HG03457 (cell line): ENCODE data around the gene MS4A2.
"Not testable (repeated sequence)": the region's sequence is repeated elsewhere in the genome, so short reads cannot be mapped to it uniquely, and the experiment has no call there.

Source experiments
- ATAC-seq: cut with Tn5 transposase; IDR thresholded peaks from one replicate; pipeline ENCODE4 v1.9.1; 2021; ENCODE audit warnings: moderate number of reproducible peaks; ENCODE audit not compliant: unreplicated experiment

MS4A2 gene

DNA sequence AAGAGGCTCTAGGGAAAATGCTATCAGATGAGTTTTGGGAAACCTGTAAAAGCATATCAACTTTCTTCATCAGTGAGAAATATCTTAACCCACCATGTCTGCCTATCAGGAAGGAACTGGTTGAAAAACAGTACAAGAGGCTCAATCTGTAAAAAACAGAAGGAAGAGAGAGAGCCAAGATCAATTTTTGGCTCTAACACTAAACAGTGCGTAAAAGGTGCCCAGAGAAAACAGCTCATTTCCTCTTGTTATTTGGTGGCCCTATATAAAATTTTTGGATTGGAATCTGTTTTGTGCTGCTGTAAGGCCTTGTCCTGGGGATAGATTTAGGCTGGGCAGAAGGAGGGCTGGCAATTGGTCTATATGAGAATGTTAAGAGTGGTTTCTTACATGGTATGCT, 12.1 kb downstream of the MS4A2 start:
- no peak for ATAC-seq

DNA sequence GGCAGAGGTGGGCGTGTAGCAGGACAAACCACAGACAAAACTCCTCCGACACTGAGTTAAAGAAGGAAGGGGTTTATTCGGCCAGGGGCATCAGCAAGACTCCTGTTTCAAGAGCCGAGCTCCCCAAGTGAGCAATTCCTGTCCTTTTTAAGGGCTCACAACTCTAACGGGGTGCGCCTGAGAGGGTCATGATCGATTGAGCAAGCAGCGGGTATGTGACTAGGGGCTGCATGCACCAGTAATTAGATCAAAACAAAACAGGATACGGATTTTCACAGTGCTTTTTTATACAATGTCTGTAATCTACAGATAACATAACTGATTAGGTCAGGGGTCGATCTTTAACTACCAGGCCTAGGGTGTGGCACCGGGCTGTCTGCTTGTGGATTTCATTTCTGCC, 12.9 kb downstream of the MS4A2 start:
- ATAC-seq = not testable (repeated sequence)

DNA sequence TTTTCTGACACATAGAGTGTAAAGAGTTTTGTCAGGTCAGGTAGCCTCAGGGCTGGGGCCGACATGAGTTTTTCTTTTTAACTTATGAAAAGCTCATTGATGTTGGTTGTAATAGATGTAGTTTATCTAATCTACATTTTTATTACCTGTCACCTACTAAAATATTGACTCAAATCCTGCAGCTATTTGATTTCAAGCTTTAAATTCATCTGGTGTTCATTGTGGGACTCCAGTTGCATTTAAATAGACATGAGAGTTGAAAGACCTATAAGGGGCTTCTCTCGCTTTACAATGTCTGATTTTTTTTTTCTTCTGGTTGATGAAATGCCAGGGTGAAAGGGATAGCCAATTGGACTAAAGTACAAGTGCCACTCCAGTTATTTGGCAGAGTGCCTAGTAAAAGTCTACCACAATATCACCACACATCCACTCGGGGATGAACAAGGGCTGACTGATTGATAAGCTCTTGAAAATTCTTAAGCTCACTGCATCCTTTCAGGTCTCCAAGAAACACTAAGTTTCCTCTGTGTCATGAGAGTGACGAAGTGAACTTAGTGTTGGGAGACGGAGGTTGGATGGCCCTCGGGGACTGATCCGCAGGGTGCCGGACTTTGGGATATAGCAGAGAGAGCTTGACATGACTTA, 16.1 kb downstream of the MS4A2 start:
- ATAC-seq = not testable (repeated sequence)

DNA sequence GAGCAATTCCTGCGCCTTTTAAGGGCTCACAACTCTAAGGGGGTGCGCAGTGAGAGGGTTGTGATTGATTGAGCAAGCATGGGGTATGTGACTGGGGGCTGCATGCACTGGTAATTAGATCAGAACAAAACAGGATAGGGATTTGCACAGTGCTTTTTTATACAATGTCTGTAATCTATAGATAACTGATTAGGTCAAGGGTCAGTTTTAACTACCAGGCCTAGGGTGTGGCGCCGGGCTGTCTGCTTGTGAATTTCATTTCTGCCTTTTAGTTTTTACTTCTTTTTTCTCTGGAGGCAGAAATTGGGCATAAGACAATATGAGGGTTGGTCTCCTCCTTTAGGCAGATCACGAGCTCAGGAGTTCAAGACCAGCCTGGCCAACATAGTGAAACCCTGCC, 20.2 kb downstream of the MS4A2 start:
- not testable (repeated sequence) for ATAC-seq

DNA sequence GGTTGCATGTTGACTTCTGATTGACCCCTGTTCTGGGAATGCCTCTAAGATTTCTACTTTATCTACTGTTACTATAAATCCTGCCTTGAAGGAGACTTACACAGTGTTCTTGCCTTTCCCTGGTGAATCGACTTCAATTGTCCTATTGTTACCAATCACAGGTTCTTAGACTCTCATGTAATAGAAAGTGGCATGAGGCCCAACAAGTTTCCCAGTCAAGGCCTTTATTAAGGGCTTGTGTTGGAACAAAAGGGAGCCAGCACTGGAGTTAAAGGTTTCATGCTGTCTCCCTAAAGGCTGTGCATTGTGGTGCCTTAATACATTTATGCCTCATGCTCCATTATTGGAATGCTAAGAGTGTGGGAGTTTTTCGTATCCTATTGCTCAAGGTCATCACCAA, 23.3 kb downstream of the MS4A2 start:
- ATAC-seq = no peak

DNA sequence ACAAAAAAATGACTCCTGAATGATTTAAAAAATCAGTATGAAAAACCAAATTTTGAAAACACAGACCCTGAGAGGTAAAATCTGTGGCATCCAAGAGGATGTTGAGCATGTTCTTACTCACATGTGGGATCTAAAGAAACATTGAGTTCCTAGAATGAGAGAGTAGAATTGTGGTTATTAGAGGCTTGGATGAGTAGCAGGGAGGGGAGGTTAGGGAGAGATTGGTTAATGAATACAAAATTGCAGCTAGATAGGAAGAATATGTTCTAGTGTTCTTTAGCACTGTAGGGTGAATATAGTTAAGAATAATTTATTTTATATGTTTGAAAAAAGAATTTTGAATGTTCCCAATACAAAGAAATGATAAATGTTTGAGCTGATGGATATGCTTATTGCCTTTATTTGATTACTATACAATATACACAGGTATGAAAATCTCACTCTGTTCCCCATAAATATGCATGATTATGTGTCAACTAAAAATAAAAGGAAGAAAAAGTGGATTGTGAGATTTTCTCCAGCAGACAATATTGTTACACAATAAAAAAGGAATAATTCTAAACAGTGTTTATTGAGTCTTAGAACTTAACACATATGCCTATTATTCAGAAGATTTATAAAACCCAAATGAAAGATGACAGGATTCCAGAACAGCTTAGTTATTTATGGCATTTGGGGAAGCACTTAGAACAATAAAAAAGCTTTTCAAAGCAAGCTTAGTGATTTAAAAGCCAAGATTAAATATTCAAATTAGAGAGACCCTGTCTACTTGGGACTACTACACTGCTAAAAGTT, 28.7 kb downstream of the MS4A2 start:
- no peak for ATAC-seq

DNA sequence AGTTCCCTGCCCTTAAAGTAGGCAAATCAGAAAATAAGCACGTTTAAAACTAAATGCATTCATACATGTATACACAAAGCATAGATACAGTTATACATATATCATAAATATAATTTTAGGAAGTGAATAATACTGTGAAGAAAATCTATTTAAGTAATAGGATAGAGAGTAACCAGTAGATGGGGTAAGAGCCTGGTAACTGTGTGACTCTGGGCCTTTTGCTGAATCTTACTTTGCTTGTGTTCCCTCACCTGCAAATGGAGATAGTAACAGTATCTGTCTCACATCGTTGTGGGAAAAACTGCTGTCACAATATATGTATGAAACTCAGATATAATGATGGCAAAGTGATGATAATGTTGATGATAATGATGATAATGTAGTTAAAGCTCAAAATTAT, 29.9 kb downstream of the MS4A2 start:
- ATAC-seq = no peak

DNA sequence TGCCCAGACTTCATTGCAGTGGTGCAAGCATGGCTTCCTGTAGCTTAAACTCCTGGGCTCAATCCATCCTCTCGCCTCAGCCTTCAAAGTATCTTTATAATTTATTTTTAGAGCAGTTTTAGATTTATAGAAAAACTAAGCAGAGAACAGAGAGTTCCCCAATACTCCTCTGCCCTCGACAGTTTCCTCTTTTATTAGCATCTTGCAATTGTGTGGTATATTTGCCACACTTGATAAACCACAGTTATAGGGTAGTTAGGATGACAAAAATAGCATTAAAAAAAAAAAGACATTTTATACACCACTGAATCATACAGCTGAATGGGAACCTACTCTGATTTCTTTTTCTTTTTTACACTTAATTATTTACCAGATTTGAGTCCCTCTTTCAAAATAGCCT, 31.2 kb downstream of the MS4A2 start:
- ATAC-seq = no peak

DNA sequence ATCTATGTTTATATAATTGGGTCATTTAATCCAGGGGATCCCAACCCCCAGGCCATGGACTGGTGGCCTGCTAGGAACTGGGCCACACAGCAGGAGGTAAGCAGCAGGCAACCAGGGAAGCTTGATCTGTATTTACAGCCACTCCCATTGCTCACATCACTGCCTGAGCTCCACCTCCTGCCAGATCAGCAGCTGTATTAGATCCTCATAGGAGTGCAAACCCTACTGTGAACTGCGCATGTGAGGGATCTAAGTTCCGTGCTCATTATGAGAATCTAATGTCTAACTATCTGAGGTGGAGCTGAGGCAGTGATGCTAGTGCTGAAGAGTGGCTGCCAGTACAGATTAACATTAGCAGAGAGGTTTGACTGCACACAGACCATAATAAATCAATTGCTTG, 32.8 kb downstream of the MS4A2 start:
- no peak for ATAC-seq

DNA sequence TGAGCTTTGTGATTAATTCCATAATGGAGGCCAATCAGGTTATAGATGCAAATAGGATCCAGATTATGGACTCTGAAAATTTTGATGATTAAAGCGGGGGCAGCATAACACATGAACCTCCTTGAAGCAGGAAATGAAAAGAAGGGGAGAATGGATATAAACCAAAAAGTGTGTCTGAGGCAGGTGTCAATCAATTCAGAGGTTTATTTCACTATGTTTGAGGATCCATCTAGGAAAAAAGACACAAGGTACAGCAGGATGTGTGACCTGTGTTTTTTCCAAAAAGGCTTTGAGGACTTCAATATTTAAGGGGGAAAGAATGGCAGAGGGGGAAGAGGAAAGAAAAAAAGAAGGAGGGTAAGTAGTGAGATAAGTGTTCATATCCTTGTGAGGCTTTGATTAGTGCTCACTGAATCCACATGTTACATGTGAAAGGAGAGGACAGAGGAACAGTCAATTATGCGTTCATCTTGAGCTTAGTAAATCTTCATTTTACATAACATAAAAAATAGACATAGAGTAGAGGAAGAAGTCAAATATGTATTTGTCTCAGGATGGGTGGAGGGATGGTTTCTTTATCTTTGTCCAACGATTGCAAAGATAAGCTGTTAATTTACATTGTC, 34.1 kb downstream of the MS4A2 start:
- ATAC-seq = no peak

DNA sequence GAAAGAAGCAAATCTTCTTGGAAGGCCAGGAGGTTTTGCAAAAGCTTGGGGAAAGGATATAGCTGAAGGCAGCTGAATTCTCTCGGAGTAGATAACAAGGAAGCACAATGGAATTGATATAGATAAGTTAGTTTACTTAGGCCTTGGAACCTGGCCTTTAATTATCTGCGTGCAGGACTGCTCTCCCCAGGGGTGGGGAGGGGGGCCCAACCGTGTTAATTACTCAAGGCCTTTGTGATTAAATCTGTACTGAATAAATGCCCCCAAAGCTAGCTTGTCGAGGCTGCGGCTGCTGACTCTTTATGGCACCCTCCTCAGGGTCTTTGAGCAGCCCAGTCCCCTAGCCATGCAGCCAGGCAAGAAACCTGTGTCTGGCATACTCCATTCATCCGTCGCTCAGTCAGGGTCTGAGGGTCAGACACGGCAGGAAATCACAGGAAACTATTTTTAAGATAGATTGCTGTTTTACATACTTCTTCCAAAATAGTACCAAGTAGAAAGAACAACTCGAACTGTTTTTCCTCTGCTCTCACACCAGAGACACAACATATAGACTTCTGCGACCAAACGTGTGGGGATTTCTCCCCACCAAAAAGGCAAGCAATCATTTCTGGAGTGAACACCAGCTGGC, 36.5 kb downstream of the MS4A2 start:
- no peak for ATAC-seq

DNA sequence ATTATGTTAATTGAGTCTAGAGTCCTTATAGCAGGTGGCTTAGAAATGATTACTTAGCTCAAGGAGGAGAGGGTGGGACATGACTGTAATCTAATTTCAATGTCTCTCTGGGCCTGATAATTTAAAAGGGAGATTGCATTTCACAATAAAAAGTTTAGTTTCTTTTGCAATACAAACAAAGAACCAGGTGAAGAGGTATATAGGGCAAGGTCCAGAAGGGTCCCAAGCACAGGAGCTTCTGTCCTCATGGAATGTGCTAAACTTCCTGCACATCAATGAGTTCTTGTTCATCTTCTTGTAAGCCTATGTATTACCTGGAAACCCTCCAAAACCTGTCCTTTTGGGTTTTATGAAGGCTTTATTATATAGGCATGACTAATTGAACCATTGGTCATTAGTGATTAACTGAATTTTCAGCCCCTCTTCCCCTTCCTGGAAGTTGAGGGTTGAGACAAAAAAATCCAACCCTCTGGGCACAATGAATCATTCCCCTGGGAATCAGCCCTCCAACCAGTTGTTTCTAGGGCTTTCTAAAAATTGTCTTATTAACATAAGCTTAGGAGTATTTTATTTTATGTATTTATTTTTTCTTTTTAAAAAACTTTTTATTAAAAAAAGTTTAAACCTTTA, 37.6 kb downstream of the MS4A2 start:
- no peak for ATAC-seq

DNA sequence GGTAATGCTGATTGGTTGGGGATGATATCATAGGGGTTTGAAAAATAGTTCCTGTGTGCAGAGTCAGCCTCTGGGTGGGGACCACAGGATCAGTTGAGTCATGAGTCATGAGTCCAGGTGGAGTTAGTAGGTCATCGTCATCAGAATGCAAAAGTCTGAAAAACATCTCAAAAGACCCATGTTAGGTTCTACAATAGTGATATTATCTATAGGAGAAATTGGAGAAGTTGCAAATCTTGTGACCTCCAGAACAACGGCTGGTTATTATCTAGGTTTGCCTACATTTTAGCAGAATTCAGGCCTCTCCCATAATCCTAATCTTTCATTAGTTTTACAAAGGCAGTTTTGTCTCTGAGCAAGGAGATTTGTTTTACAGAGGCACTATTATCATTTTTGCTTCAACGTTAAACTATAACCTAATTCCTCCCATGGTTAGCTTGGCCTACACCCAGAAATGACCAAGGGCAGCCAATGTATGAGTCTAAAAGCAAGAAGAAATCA, 38.9 kb downstream of the MS4A2 start:
- ATAC-seq = no peak

DNA sequence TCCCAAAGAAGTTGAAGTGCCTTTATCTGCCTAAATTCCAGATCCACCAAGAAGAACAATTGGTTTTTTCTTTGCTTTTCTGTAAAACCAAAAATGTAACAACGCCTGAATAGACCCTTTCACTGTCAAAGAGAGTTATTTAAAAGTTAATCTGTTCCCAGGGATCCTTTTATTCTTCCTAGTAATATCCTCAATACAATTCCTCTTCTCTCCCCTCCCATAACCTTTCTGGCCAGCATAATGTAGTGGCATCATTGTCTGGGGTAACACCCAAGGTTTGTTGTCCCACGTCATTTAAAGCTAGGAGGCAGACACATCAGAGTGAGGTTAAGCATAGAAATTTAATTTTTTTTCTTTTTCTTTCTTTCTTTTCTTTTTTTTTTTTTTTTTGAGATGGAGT, 39.9 kb downstream of the MS4A2 start:
- ATAC-seq = no peak

DNA sequence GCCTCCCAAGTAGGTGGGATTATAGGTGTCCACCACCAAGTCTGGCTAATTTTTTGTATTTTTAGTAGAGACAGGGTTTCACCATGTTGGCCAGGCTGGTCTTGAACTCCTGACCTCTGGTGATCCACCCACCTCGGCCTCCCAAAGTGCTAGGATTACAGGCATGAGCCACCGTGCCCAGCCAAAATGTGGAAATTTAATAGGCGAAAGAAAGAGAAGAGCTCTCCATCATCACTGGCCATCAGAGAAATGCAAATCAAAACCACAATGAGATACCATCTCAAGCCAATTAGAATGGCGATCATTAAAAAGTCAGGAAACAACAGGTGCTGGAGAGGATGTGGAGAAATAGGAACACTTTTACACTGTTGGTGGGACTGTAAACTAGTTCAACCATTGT, 40.4 kb downstream of the MS4A2 start:
- ATAC-seq = not testable (repeated sequence)

DNA sequence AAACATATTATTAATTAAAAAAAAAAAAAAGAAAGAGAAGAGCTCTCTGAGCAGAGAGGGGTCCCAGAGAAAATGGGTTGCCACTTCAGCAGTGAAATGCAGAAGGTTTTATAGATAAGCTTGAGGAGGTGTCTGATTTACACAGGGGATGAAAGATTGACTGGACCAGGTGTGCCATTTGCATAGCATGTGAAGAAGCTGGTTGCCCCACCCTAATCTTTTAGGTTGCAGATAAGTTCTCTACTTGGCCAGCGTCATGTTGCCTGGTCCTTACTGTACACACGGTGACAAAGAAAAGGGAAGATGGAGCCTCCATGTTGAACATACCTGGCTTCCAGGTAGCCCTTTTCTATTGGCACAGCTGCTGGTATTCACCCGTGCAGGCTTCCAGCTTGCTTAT, 41.4 kb downstream of the MS4A2 start:
- no peak for ATAC-seq

DNA sequence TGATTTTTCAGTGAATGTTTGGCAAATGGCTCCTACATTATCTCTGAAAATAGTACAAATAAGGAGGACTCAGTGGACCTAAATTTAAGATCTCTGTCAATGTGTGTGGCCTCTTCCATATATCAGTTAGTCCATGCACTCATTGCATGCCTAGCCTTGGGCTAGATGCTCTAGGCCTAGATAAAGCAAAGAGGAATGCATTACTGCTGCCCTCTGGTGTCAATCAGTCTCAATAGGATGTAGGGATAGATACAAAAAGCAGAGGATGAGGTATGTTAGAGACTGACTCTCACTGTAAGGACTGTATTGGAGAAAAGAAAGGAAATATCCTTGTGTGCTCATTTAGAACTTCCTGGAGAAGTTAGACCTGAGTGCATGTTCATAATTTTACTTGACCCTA, 42.0 kb downstream of the MS4A2 start:
- no peak for ATAC-seq

DNA sequence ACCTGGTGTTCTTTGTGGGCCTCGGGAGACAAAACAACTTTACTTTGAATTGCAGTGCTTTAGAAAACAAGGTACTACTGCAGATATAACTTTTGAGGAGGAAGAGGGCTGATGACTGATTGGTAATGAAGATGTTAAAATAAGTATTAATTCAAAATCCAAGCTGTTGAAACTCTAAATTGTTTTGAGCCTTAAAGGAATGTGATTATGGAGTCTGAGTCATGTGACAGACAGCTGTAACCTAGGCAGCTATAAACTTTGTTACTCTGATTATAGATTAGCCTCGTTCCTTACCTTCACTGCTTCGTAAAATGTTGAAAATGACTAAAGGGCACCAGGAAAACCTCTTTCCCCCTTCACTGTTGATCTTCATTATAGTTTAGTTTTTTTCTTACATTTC, 43.4 kb downstream of the MS4A2 start:
- no peak for ATAC-seq

DNA sequence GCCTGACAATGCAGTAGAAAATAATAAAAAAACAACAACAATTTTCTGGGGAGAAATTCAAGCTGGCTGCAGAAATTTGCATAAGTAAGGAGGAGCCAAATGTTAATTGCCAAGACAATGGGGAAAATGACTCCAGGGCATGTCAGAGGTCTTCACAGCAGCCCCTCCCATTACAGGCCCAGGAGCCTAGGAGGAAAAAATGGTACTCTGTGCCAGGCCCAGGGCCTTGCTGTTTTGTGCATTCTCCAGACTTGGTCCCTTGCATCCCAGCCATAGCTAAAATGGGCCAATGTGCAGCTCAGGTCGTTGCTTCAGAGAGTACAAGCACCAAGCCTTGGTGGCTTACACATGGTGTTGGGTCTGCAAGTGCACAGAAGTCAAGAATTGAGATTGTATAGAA, 45.5 kb downstream of the MS4A2 start:
- no peak for ATAC-seq

DNA sequence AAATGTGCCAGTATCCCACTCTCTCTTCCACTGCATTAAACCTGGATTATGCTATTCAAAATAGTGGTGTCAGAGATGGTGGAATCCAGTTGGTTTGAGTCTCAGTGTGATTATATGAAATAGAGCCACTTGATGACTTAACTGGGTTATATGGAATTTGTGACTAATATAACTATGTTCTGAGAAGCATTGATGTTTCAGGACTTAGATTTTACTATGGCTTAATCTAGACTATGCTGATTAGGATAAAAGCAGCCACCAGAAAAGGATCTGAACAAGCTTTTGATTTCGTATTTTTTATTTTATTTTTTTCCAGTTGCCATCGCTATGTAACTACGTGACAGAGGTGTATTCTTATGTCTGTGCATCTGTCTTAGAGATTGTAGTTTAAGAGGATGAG, 55.3 kb downstream of the MS4A2 start:
- ATAC-seq = no peak

DNA sequence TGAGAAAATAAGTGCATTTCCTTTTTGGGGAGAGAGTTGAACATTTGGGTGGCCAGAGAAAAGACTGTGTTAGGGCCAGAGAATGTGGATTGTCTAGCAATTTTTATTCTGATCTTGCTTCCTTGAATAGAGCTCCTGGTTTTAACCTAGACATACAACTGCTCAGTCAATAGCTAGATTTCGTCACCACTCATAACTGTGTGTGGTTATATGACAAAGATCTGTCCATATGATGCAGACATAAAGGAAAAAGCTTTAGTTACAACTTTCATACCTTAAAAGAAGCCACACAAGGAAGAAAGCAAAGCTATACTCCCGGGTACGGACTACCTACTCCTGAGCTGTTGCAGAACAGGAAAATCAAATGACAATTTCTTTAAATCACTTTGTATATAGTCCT, 57.2 kb downstream of the MS4A2 start:
- ATAC-seq = no peak
